HepG2 (cell line): ENCODE results near the gene PALM3. TPM values are rescaled to one million over a fixed set of nuclear protein-coding genes. Genes with fewer than 3 reads are reported as not detected.

Experiments
- ARHGAP35 ChIP-seq: sonication (generic); formaldehyde crosslinking; IDR thresholded peaks from 2 replicates; pipeline ENCODE4 v1.9.0; 2022; ENCODE audit warnings: mild to moderate bottlenecking, inconsistent platforms, moderate library complexity, missing genetic modification reagents, borderline replicate concordance
- E2F2 ChIP-seq: sonication (generic); formaldehyde crosslinking; IDR thresholded peaks from 2 replicates; pipeline ENCODE4 v1.4.0; 2020; ENCODE audit warnings: missing genetic modification reagents, borderline replicate concordance
- EHMT2 ChIP-seq: fragments of 200-600 bp; sonication (generic); IDR thresholded peaks from 2 replicates; pipeline ENCODE4 v1.7.0; 2017; ENCODE audit warnings: antibody characterized with exemption, low read depth, low read length, borderline replicate concordance
- ESRRA ChIP-seq: sonication (generic); formaldehyde crosslinking; IDR thresholded peaks from 2 replicates; pipeline ENCODE4 v1.5.1; 2020; ENCODE audit warnings: mild to moderate bottlenecking, low read depth, missing genetic modification reagents
- FOXO4 ChIP-seq: sonication (generic); formaldehyde crosslinking; conservative IDR thresholded peaks from 2 replicates; pipeline ENCODE4 v1.8.1; 2023; ENCODE audit warnings: missing genetic modification reagents
- HOMEZ ChIP-seq: IDR thresholded peaks from 2 replicates; pipeline ENCODE4 v1.6.1; 2016; ENCODE audit warnings: low read depth
- HOXA5 ChIP-seq: sonication (generic); formaldehyde crosslinking; IDR thresholded peaks from 2 replicates; pipeline ENCODE4 v1.4.0; 2020; ENCODE audit warnings: missing genetic modification reagents
- MAX ChIP-seq: IDR thresholded peaks from 2 replicates; pipeline ENCODE4 v1.6.1; 2012; ENCODE audit warnings: inconsistent platforms
- NFRKB ChIP-seq: fragments of 450-650 bp; IDR thresholded peaks from 2 replicates; pipeline ENCODE4 v1.6.1; 2017
- PAWR ChIP-seq: sonication (generic); formaldehyde crosslinking; IDR thresholded peaks from 2 replicates; pipeline ENCODE4 v1.4.0; 2020; ENCODE audit warnings: missing genetic modification reagents, mild to moderate bottlenecking, borderline replicate concordance
- PCBP1 ChIP-seq: fragments of 200-400 bp; formaldehyde crosslinking; IDR thresholded peaks from 2 replicates; pipeline ENCODE4 v1.6.1; 2017; ENCODE audit warnings: mild to moderate bottlenecking, low read depth, low read length, borderline replicate concordance
- SRF ChIP-seq: IDR thresholded peaks from 2 replicates; pipeline ENCODE4 v1.6.1; 2011; ENCODE audit warnings: mild to moderate bottlenecking, low read depth, low read length, moderate library complexity
- SUZ12 ChIP-seq: fragments of 150-350 bp; IDR thresholded peaks from 2 replicates; pipeline ENCODE4 v1.6.1; 2014; ENCODE audit warnings: low read depth, low read length
- ZNF180 ChIP-seq: sonication (generic); formaldehyde crosslinking; IDR thresholded peaks from 2 replicates; pipeline ENCODE4 v1.4.0; 2020; ENCODE audit warnings: low read depth, missing genetic modification reagents, borderline replicate concordance
- ZNF317 ChIP-seq: sonication (generic); formaldehyde crosslinking; IDR thresholded peaks from 2 replicates; pipeline ENCODE4 v1.5.0; 2020; ENCODE audit warnings: mild to moderate bottlenecking, missing genetic modification reagents
- ZNF451 ChIP-seq: sonication (generic); formaldehyde crosslinking; IDR thresholded peaks from 2 replicates; pipeline ENCODE4 v1.5.0; 2020; ENCODE audit warnings: mild to moderate bottlenecking, missing genetic modification reagents
- ZNF766 ChIP-seq: sonication (generic); formaldehyde crosslinking; IDR thresholded peaks from 2 replicates; pipeline ENCODE4 v1.5.0; 2020; ENCODE audit warnings: missing genetic modification reagents, borderline replicate concordance
- ZNF800 ChIP-seq: sonication (generic); formaldehyde crosslinking; IDR thresholded peaks from 2 replicates; pipeline ENCODE4 v1.4.0; 2020; ENCODE audit warnings: missing genetic modification reagents
- polyA plus RNA-seq, 8 experiments: library from polyadenylated mRNA; depleted of rRNA in 3 of 8; stranded (reverse) in 7 of 8; unstranded in 1 of 8; fragments of >200 nt; fragmentation: Illumina TruSeq in 4 of 8; extraction: Trizol in 4 of 8; gene quantifications; 2 replicates each; pipeline versions ENCODE4 v1.2.1 to v1.2.3, GENCODE V29; 2011 to 2016; ENCODE audit warnings: low read depth in 4 of 8, missing spikeins in 1 of 8, mixed read lengths in 1 of 8; ENCODE audit not compliant: insufficient read depth in 1 of 8
- total RNA-seq, 5 experiments: library from RNA; depleted of rRNA; stranded (reverse); fragments of >200 nt; fragmentation: Illumina TruSeq; extraction: Trizol; gene quantifications; 2 replicates each; pipeline ENCODE4 v1.2.3, GENCODE V29; 2016; ENCODE audit warnings: low read depth in 1 of 5

The PALM3 gene
- total and polyA plus RNA-seq, 2 of the 13 experiments (the other 11 are each of a cell fraction or from before 2014, with no cell fraction given), result 0.79 to 2.4 TPM

- TF ChIP-seq MAX, result 0 out of 2 replicates have a peak, but pooled peaks have one; percentile 2
- TF ChIP-seq FOXO4 (CRISPR knock-in tag), result no peak
- TF ChIP-seq EHMT2, result no peak
- TF ChIP-seq ZNF180 (CRISPR knock-in tag), result no peak
- TF ChIP-seq HOXA5 (CRISPR knock-in tag), result peak; percentile 7; the same call in 1 of the 2 replicates
- no peak for TF ChIP-seq ZNF800
- TF ChIP-seq PAWR (CRISPR knock-in tag), result no peak
- no peak for TF ChIP-seq ZNF451 (CRISPR knock-in tag)
- no peak for TF ChIP-seq SRF
- TF ChIP-seq ZNF766 (CRISPR knock-in tag), result no peak
- TF ChIP-seq SUZ12, result peak; percentile 72
- TF ChIP-seq NFRKB, result no peak
- TF ChIP-seq E2F2 (CRISPR knock-in tag), result no peak
- no peak for TF ChIP-seq ARHGAP35
- no peak for TF ChIP-seq HOMEZ (CRISPR knock-in tag)
- no peak for TF ChIP-seq ZNF317 (CRISPR knock-in tag)
- TF ChIP-seq ESRRA (CRISPR knock-in tag), result no peak
- TF ChIP-seq PCBP1, result peak; percentile 99
Observed at GRCh38 chr19:14006085-14006765, 55.7 kb downstream of the PALM3 start, which contains the start of gene RFX1 (continued).
